Suprapubic skin (tissue), 4 donors: ENCODE data around the gene ERO1A. TPM values are rescaled to one million over a fixed set of nuclear protein-coding genes. Genes with fewer than 3 reads are reported as not detected.

ENCODE experiments used
- DNase-seq, 2 donors: peaks; one replicate each; pipeline ENCODE4 v3.0.0-alpha.2; 2019; ENCODE audit warnings: low spot score in 2 of 2
- H3K27ac ChIP-seq: fragments of 200-600 bp; sonication (generic); one replicate; pipeline ENCODE4 v1.5.1; 2019
- H3K27me3 ChIP-seq: fragments of 200-600 bp; sonication (generic); one replicate; pipeline ENCODE4 v1.5.1; 2019
- H3K36me3 ChIP-seq: fragments of 200-600 bp; sonication (generic); one replicate; pipeline ENCODE4 v1.5.1; 2019
- H3K4me1 ChIP-seq: fragments of 200-600 bp; sonication (generic); one replicate; pipeline ENCODE4 v1.5.1; 2019
- H3K4me3 ChIP-seq: fragments of 200-600 bp; sonication (generic); one replicate; pipeline ENCODE4 v1.5.1; 2019; ENCODE audit warnings: mild to moderate bottlenecking
- H3K9me3 ChIP-seq: fragments of 200-600 bp; sonication (generic); one replicate; pipeline ENCODE4 v1.5.1; 2019
- EP300 ChIP-seq: sonication (generic); formaldehyde crosslinking; IDR thresholded peaks from one replicate; pipeline ENCODE4 v1.6.1; 2017; ENCODE audit warnings: antibody characterized with exemption
- POLR2A ChIP-seq, 2 donors: fragments of 450-650 bp; IDR thresholded peaks; one replicate each; pipeline ENCODE4 v1.6.1; 2017; ENCODE audit warnings: antibody characterized with exemption in 2 of 2, mild to moderate bottlenecking in 2 of 2, moderate library complexity in 2 of 2
- POLR2AphosphoS5 ChIP-seq, 3 donors: sonication (generic); formaldehyde crosslinking; IDR thresholded peaks; one replicate each; pipeline ENCODE4 v1.6.1; 2017; ENCODE audit warnings: antibody characterized with exemption in 3 of 3
- WGBS: methylation state at CpG from one replicate; pipeline ENCODE4 v1.1.5; 2018; 5-methylcytosine and 5-hydroxymethylcytosine counted together
- total RNA-seq, 4 donors: library from RNA; depleted of rRNA; stranded (reverse); fragments of >200 nt; gene quantifications; one replicate each; pipeline ENCODE4 v1.1.0, GENCODE V29; 2016
- TF ChIP-seq, protein P1 (sequence below), 2 donors: fragments of 200-600 bp in 1 of 2; fragments of 450-650 bp in 1 of 2; sonication (generic) in 1 of 2; IDR thresholded peaks; one replicate each; pipeline ENCODE4 v1.5.1; 2016 to 2019; ENCODE audit warnings: antibody characterized with exemption in 2 of 2, mild to moderate bottlenecking in 1 of 2, moderate library complexity in 1 of 2

The ERO1A gene
- total RNA-seq, 4 donors from 2014 or later, result 21.7 to 36.0 (median 29.7) TPM

DNA sequence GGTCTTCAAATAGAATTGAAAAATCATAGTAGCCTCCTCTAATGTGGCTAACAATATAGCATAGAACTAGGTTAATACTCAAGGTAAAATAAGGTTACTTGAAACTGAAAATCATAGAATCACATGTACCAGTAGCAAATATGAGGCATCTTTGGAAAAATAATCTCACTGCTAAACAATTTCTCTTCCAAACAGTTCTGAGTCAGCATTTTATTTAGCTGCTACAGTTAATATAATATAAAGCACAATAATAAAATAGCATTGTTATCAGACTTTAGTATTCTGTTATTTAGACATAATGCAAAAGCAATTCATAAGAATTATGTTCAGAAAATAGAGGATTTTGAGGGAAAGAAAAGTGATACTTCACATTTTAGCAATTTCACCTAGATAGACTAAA, 35.0 kb downstream of the ERO1A start:
- Histone ChIP-seq H3K9me3 (no peaks in the 10 kb centered on the region), H3K4me1 (no peaks in the 10 kb centered on the region), H3K4me3 (no peak overlapping the region), H3K36me3 (peaks cover 36% of the 10 kb centered on the region), H3K27me3 (no peaks in the 10 kb centered on the region), H3K27ac (no peak overlapping the region)
- TF ChIP-seq POLR2A (IDR thresholded peaks at IDR 0.05), result no peak
- TF ChIP-seq EP300, result no peak
- no peak for TF ChIP-seq POLR2AphosphoS5 (IDR thresholded peaks at IDR 0.05)
- TF ChIP-seq, protein P1, sequence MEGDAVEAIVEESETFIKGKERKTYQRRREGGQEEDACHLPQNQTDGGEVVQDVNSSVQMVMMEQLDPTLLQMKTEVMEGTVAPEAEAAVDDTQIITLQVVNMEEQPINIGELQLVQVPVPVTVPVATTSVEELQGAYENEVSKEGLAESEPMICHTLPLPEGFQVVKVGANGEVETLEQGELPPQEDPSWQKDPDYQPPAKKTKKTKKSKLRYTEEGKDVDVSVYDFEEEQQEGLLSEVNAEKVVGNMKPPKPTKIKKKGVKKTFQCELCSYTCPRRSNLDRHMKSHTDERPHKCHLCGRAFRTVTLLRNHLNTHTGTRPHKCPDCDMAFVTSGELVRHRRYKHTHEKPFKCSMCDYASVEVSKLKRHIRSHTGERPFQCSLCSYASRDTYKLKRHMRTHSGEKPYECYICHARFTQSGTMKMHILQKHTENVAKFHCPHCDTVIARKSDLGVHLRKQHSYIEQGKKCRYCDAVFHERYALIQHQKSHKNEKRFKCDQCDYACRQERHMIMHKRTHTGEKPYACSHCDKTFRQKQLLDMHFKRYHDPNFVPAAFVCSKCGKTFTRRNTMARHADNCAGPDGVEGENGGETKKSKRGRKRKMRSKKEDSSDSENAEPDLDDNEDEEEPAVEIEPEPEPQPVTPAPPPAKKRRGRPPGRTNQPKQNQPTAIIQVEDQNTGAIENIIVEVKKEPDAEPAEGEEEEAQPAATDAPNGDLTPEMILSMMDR (IDR thresholded peaks at IDR 0.05), result no peak
- no peak for DNase-seq

DNA sequence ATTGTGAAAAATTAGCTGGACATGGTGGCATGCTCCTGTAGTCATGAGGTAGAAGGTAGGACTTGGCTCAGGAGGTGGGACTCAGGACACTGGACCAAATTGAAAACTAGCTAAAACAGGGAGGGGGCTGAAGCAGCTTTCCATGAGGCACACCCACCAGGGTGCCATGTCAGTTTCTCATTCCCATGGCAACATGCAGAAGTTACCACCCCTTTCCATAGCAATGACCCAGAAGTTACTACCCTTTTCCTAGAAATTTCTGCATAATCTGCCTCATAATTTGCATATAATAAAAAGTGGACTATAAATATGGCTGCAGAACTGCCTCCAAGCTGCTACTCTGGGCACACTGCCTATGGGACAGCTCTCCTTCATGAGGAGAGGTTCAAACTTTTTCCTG, 38.5 kb downstream of the ERO1A start:
- Histone ChIP-seq H3K9me3 (no peaks in the 10 kb centered on the region), H3K27ac (no peak overlapping the region), H3K36me3 (peaks cover 29% of the 10 kb centered on the region), H3K4me3 (no peak overlapping the region), H3K27me3 (no peaks in the 10 kb centered on the region), H3K4me1 (no peaks in the 10 kb centered on the region)
- DNase-seq, result no peak
- no peak for TF ChIP-seq POLR2A (IDR thresholded peaks at IDR 0.05)
- no peak for TF ChIP-seq EP300
- TF ChIP-seq, protein P1 (IDR thresholded peaks at IDR 0.05), result no peak
- TF ChIP-seq POLR2AphosphoS5 (IDR thresholded peaks at IDR 0.05), result no peak

DNA sequence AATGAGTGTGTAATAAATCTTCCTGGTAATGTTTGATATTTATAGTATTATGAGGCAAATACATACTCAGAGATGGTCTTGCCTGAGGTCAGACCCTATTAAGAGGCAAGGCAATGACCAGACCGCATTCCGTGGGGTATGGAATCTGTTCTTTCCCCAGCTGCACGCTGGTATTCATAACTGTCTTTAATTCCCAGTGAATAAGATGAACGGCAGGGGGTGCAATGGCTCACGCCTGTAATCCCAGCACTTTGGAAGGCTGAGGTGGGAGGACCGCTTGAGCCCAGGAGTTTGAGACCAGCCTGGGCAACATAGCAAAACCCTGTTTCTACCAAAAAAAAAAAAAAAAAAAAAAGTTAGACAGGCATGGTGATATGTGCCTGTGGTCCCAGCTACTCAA, 44.6 kb downstream of the ERO1A start:
- no peak overlapping the region for H3K27ac ChIP-seq
- H3K4me1 ChIP-seq, result no peaks in the 10 kb centered on the region
- DNase-seq, result no peak
- no peaks in the 10 kb centered on the region for H3K9me3 ChIP-seq
- H3K27me3 ChIP-seq, result no peaks in the 10 kb centered on the region
- TF ChIP-seq, protein P1 (IDR thresholded peaks at IDR 0.05), result no peak
- TF ChIP-seq POLR2AphosphoS5 (IDR thresholded peaks at IDR 0.05) (no peak), POLR2A (IDR thresholded peaks at IDR 0.05) (no peak), EP300 (no peak)
- 90% methylated on average over 6 of the region's 6 CpGs for WGBS
- peaks cover 33% of the 10 kb centered on the region for H3K36me3 ChIP-seq
- no peak overlapping the region for H3K4me3 ChIP-seq

DNA sequence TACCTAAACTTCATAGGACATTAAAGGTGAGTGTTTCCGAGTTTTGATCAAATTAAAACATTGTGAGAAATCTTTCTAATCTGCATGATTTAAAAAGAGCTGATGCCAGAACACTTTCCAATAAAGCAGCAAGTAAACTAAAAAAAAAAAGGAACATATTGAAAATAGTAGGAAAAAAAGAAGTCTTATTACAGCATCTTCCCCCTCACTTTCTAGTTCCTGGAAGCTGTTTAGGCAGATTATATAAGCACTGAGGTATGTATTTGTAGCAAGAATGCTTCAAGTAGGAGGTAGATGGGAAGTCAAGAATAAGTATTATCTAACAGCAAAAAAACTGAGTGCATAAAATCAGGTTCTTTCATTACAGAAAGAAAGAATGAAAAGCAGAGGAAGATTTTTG, 45.8 kb downstream of the ERO1A start:
- TF ChIP-seq, protein P1 (IDR thresholded peaks at IDR 0.05), result no peak
- no peak for TF ChIP-seq POLR2A (IDR thresholded peaks at IDR 0.05)
- no peaks in the 10 kb centered on the region for H3K27me3 ChIP-seq
- peaks cover 45% of the 10 kb centered on the region for H3K36me3 ChIP-seq
- H3K27ac ChIP-seq, result no peak overlapping the region
- WGBS, result 96% methylated on average over 1 of the region's 1 CpG
- H3K4me1 ChIP-seq, result no peaks in the 10 kb centered on the region
- no peak for DNase-seq
- H3K9me3 ChIP-seq, result no peaks in the 10 kb centered on the region
- H3K4me3 ChIP-seq, result no peak overlapping the region

DNA sequence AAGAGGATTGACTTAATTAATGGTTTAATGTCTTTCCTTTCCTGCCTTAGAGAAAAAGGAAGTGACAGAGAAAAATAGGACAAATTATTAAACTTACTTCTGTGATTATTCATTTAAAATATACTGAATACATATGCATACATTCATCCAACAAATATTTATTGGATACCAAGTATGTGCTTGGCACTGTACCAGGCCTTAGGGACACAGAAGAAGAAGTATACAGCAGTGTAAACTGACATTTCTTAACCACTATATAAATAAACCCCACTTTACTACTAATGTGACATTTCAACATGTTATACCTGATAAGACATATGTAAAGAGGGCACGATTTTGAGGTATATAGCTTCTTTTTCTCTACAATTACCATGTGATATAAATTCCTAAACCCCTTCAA, 53.6 kb downstream of the ERO1A start:
- H3K9me3 ChIP-seq, result no peaks in the 10 kb centered on the region
- WGBS, result 100% methylated on average over 1 of the region's 1 CpG
- TF ChIP-seq POLR2A (IDR thresholded peaks at IDR 0.05) (no peak), EP300 (no peak), POLR2AphosphoS5 (IDR thresholded peaks at IDR 0.05) (no peak)

DNA sequence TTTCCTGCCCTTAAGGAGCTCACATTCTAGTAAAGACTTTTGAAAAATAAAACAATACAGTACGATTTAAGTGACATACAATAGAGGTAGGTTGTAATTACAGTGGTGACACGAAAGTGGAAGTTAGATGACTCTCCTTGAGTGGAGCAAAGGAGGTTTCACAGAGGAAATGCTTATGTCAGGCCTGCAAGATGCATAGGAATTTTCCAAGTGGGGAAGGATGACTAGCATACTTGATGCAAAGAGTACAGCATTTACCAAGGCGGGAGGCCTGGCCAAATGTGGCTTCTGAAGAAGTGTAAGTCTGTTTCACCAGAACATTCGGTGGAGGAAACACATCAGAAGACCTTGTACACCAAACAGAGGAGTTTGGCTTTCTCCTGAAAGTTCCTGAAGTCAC, 55.2 kb downstream of the ERO1A start:
- Histone ChIP-seq H3K36me3 (peaks cover 28% of the 10 kb centered on the region), H3K9me3 (no peaks in the 10 kb centered on the region), H3K27me3 (no peaks in the 10 kb centered on the region), H3K4me3 (no peak overlapping the region), H3K27ac (no peak overlapping the region), H3K4me1 (no peaks in the 10 kb centered on the region)
- DNase-seq, result no peak
- TF ChIP-seq EP300 (no peak), POLR2A (IDR thresholded peaks at IDR 0.05) (no peak), POLR2AphosphoS5 (IDR thresholded peaks at IDR 0.05) (no peak)
- TF ChIP-seq, protein P1 (IDR thresholded peaks at IDR 0.05), result no peak
- 90% methylated on average over 4 of the region's 4 CpGs for WGBS

More for the DNA sequence above, 53.6 kb downstream of the ERO1A start:
- peaks cover 38% of the 10 kb centered on the region for H3K36me3 ChIP-seq
- no peak overlapping the region for H3K27ac ChIP-seq
- no peaks in the 10 kb centered on the region for H3K27me3 ChIP-seq
- no peaks in the 10 kb centered on the region for H3K4me1 ChIP-seq
- no peak for DNase-seq
- H3K4me3 ChIP-seq, result no peak overlapping the region
